IgD-negative memory B cell (primary cell): ENCODE data around the gene TASP1. TPM values are rescaled to one million over a fixed set of nuclear protein-coding genes. Genes with fewer than 3 reads are reported as not detected.
A peak's percentile ranks its signal among the peaks of the same experiment; 100 is the strongest.

Experiments used
- H3K27ac Mint-ChIP-seq, 3 donors: one replicate each; pipeline ENCODE4 v1.8.0; 2020 to 2022; ENCODE audit warnings: mild to moderate bottlenecking in 3 of 3, mixed read lengths in 3 of 3, moderate library complexity in 1 of 3
- H3K27me3 Mint-ChIP-seq: one replicate; pipeline ENCODE4 v1.8.0; 2021; ENCODE audit warnings: mixed read lengths
- H3K36me3 Mint-ChIP-seq: one replicate; pipeline ENCODE4 v1.8.0; 2020; ENCODE audit warnings: mild to moderate bottlenecking, mixed read lengths
- H3K4me1 Mint-ChIP-seq, 3 donors: one replicate each; pipeline ENCODE4 v1.8.0; 2020 to 2022; ENCODE audit warnings: mixed read lengths in 3 of 3, mild to moderate bottlenecking in 1 of 3
- H3K4me3 Mint-ChIP-seq, 4 donors: one replicate each; pipeline ENCODE4 v1.8.0; 2020 to 2022; ENCODE audit warnings: mild to moderate bottlenecking in 4 of 4, mixed read lengths in 4 of 4, moderate library complexity in 3 of 4
- H3K9me3 Mint-ChIP-seq, 3 donors: one replicate each; pipeline ENCODE4 v1.8.0; 2020 to 2021; ENCODE audit warnings: mixed read lengths in 3 of 3, mild to moderate bottlenecking in 1 of 3
- polyA plus RNA-seq: library from polyadenylated mRNA; unstranded; fragments of 300-500 nt; fragmentation: Illumina TruSeq; gene quantifications from one replicate; pipeline ENCODE4 v1.2.3, GENCODE V29; 2021

Gene TASP1
- polyA plus RNA-seq: 11.4 TPM

- peak within 1 kb of the TSS; percentile 70 to 96 (median 79) for H3K27ac Mint-ChIP-seq
- H3K9me3 Mint-ChIP-seq: peaks cover 0 to under 1% (median 0%) of the 10 kb centered on the region in 3 donors
- H3K27me3 Mint-ChIP-seq: peaks cover 3% of the 10 kb centered on the region
- peaks cover 3% of the 10 kb centered on the region for H3K36me3 Mint-ChIP-seq
- peaks cover 9 to 13% (median 11%) of the 10 kb centered on the region in 3 donors for H3K4me1 Mint-ChIP-seq
- peak within 1 kb of the TSS; percentile 87 to 96 (median 94) for H3K4me3 Mint-ChIP-seq
Observed at GRCh38 chr20:13638496-13639149, at the start of gene TASP1. TASP1 (minus strand) TSS chr20:13638932; CDS start chr20:13630078, 8,854 bp downstream.

DNA sequence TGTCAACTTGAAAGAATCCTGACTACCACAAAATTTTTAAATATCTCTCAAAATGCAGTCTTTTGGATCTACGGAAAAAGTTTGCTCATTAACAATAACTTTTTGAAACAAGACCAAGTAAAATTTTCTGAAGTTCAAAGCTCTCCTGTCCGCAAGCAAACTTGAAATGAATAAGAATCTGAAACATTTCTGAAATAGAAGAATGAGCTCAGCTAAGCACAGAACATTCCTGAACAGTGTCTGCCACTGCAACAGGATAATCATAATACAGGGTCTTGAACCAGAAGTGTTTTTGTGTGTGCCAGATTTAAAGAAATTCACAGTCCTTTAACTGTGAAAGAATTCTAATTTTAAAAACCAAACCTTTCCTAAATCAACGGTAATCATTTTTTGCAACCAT is 49.1 kb upstream of the TASP1 start:
- peaks cover 0 to 2% (median 1%) of the 10 kb centered on the region in 3 donors for H3K9me3 Mint-ChIP-seq
- H3K27me3 Mint-ChIP-seq: no peaks in the 10 kb centered on the region
- H3K27ac Mint-ChIP-seq: no peak overlapping the region
- peaks cover 19 to 24% (median 21%) of the 10 kb centered on the region in 3 donors for H3K4me1 Mint-ChIP-seq
- peaks cover 1% of the 10 kb centered on the region for H3K36me3 Mint-ChIP-seq
- H3K4me3 Mint-ChIP-seq: no peak overlapping the region

GRCh38 chr20:13685623-13686022 is 46.9 kb upstream of the TASP1 start:
- Mint-ChIP-seq H3K36me3 (peaks cover 1% of the 10 kb centered on the region), H3K4me1 (peaks cover 19 to 24% (median 21%) of the 10 kb centered on the region in 3 donors), H3K27me3 (no peaks in the 10 kb centered on the region), H3K9me3 (peaks cover 0 to 1% (median 0%) of the 10 kb centered on the region in 3 donors), H3K4me3 (peak overlapping the region in 1 of 4 donors; percentile 87), H3K27ac (no peak overlapping the region)

DNA sequence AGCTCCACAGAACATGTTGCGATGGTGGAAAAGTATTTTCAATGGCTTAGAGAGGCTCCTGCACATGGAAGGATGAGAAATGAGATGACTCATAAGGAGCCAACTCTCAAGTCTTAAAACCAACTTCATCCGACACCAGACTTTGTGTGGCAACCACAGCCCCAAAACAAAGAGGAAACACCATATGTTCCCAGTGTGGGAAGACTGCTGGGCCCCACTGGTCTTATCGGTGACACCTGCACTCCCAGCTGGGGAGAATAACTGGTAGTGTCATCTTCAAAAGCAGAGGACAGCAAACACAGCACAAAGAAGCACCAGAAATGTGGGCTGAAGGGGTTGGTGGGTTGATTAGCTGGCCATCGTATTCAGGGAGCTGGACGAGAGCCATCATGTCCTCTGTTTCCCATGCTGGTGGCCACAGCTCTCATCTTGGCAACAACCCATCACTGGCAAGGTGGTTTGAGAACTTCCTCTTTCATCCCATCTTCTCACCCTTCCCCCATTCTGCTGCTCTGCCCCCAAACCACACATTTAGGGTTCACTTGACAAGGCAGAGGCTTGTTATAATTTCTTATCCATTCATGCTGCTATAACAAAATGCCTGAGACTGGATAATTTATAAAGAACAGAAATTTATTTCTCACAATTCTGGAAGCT is 46.0 kb upstream of the TASP1 start:
- H3K27ac Mint-ChIP-seq: peak overlapping the region in 1 of 3 donors; percentile 32
- H3K4me3 Mint-ChIP-seq: peak overlapping the region in 2 of 4 donors; percentile 65 to 76
- peaks cover 0 to 1% (median 0%) of the 10 kb centered on the region in 3 donors for H3K9me3 Mint-ChIP-seq
- H3K36me3 Mint-ChIP-seq: peaks cover 1% of the 10 kb centered on the region
- no peaks in the 10 kb centered on the region for H3K27me3 Mint-ChIP-seq
- peaks cover 19 to 24% (median 21%) of the 10 kb centered on the region in 3 donors for H3K4me1 Mint-ChIP-seq

- peaks cover 0 to 1% (median 0%) of the 10 kb centered on the region in 3 donors for H3K9me3 Mint-ChIP-seq
- H3K4me1 Mint-ChIP-seq: peaks cover 19 to 24% (median 21%) of the 10 kb centered on the region in 3 donors
- peak overlapping the region in 1 of 3 donors; percentile 9 for H3K27ac Mint-ChIP-seq
- H3K36me3 Mint-ChIP-seq: peaks cover 1% of the 10 kb centered on the region
- H3K4me3 Mint-ChIP-seq: no peak overlapping the region
- H3K27me3 Mint-ChIP-seq: no peaks in the 10 kb centered on the region
Observed at GRCh38 chr20:13683833-13684232, 45.1 kb upstream of the TASP1 start.

- no peaks in the 10 kb centered on the region for H3K36me3 Mint-ChIP-seq
- peaks cover 0 to 1% (median 0%) of the 10 kb centered on the region in 3 donors for H3K9me3 Mint-ChIP-seq
- H3K27ac Mint-ChIP-seq: peak overlapping the region in 1 of 3 donors; percentile 54
- no peak overlapping the region for H3K4me3 Mint-ChIP-seq
- peaks cover 19 to 22% (median 19%) of the 10 kb centered on the region in 3 donors for H3K4me1 Mint-ChIP-seq
- H3K27me3 Mint-ChIP-seq: no peaks in the 10 kb centered on the region
Observed at GRCh38 chr20:13681248-13682125, 42.8 kb upstream of the TASP1 start.

DNA sequence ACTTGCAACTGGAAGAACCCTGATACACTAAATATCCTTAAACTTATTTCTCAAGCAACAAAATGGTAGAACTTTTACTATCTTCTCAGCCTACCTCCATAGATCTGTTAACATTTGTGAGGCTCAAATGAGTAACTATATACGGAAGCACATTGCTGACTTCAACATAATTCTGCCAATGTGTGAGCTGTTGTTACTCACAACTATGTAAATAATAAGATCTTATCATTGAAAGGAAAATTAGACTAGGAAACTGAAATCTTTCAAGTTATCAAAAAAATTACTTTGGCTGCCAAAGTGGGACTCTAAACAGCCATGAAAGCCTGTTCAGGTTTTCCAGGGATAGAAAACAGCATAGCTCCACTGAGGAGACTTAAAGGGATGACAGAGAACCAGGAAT is 40.2 kb upstream of the TASP1 start:
- Mint-ChIP-seq H3K4me1 (peaks cover 1 to 7% (median 6%) of the 10 kb centered on the region in 3 donors), H3K27ac (no peak overlapping the region), H3K9me3 (peaks cover 0 to 1% (median under 1%) of the 10 kb centered on the region in 3 donors), H3K4me3 (no peak overlapping the region), H3K27me3 (peaks cover 6% of the 10 kb centered on the region), H3K36me3 (no peaks in the 10 kb centered on the region)

DNA sequence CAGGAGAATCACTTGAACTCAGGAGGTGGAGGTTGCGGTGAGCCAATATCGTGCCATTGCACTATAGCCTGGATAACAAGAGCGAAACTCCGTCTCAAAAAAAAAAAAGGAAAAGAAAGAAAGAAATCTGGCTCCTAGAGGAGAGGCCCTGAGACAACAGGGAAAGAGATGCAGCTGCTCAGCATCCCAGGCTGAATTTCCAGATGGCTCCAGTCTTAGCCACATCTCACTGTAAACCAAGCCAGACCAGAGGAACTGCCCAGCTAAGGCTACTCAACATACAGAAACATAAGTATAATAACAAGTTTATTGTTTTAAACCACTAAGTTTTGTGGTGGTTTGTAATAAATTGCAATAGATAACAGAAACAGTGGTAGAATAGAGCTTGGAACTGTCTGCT is 38.5 kb upstream of the TASP1 start:
- Mint-ChIP-seq H3K9me3 (peaks cover 0 to 1% (median 0%) of the 10 kb centered on the region in 3 donors), H3K4me1 (no peaks in the 10 kb centered on the region), H3K27me3 (peaks cover 7% of the 10 kb centered on the region), H3K4me3 (no peak overlapping the region), H3K36me3 (no peaks in the 10 kb centered on the region), H3K27ac (no peak overlapping the region)

DNA sequence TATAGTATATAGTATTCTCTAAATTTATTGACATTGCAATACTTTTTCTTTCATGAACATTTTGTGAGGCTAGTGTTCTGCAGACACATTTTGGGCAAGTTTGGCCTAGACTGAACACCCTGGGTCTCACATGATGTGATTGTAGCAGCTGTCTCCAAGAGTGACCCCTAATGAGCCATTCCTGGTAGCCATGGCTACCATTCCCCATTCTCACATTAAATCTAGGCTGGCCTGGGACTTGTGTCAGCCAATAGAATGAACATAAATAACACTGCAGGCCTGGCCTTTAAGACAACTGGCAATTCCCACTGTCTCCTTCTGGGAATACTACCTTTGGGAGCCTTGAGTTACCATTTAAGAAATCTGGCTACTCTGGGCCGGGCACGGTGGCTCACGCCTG is 38.0 kb upstream of the TASP1 start:
- no peak overlapping the region for H3K4me3 Mint-ChIP-seq
- H3K36me3 Mint-ChIP-seq: no peaks in the 10 kb centered on the region
- H3K4me1 Mint-ChIP-seq: no peaks in the 10 kb centered on the region
- H3K9me3 Mint-ChIP-seq: peaks cover 0 to 1% (median 0%) of the 10 kb centered on the region in 3 donors
- no peak overlapping the region for H3K27ac Mint-ChIP-seq
- H3K27me3 Mint-ChIP-seq: peaks cover 7% of the 10 kb centered on the region

GRCh38 chr20:13672690-13673089 is 34.0 kb upstream of the TASP1 start:
- Mint-ChIP-seq H3K4me1 (no peaks in the 10 kb centered on the region), H3K27me3 (peaks cover 10% of the 10 kb centered on the region), H3K36me3 (no peaks in the 10 kb centered on the region), H3K4me3 (no peak overlapping the region), H3K27ac (no peak overlapping the region), H3K9me3 (peaks cover 0 to 1% (median 0%) of the 10 kb centered on the region in 3 donors)

GRCh38 chr20:13671916-13672378 is 33.2 kb upstream of the TASP1 start:
- Mint-ChIP-seq H3K27me3 (peaks cover 10% of the 10 kb centered on the region), H3K4me1 (no peaks in the 10 kb centered on the region), H3K36me3 (no peaks in the 10 kb centered on the region), H3K27ac (no peak overlapping the region), H3K4me3 (peak overlapping the region in 1 of 4 donors; percentile 18), H3K9me3 (peaks cover 0 to 1% (median 0%) of the 10 kb centered on the region in 3 donors)

- Mint-ChIP-seq H3K27me3 (peaks cover 10% of the 10 kb centered on the region), H3K4me3 (no peak overlapping the region), H3K9me3 (peaks cover 0 to 1% (median 0%) of the 10 kb centered on the region in 3 donors), H3K4me1 (no peaks in the 10 kb centered on the region), H3K36me3 (no peaks in the 10 kb centered on the region), H3K27ac (no peak overlapping the region)
Observed at GRCh38 chr20:13671512-13671911, 32.8 kb upstream of the TASP1 start.

DNA sequence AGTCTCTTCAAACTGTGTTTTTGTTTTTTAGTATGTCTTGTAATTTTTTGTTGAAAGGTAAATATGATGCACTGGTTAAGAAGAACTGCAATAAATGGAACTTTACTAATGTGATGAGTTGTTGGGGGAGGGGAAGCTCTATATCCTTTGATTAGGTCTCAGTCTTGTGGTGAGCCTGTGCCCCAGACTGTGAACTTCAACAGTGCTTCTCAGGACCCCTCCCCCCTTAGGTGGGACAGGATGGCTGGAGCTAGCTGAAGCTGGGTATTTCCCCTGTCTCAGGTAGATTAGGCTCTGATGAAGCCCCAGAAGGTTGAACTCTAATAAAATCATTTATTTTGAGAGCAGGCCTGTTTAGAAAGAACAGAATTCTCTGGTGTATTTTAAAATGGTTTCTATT is 31.4 kb upstream of the TASP1 start:
- peaks cover 0 to 2% (median 0%) of the 10 kb centered on the region in 3 donors for H3K4me1 Mint-ChIP-seq
- no peaks in the 10 kb centered on the region for H3K36me3 Mint-ChIP-seq
- no peak overlapping the region for H3K4me3 Mint-ChIP-seq
- peaks cover 10% of the 10 kb centered on the region for H3K27me3 Mint-ChIP-seq
- H3K9me3 Mint-ChIP-seq: peaks cover 0 to 1% (median 0%) of the 10 kb centered on the region in 3 donors
- H3K27ac Mint-ChIP-seq: no peak overlapping the region

- Mint-ChIP-seq H3K4me1 (peaks cover 0 to 2% (median 0%) of the 10 kb centered on the region in 3 donors), H3K27ac (no peak overlapping the region), H3K9me3 (no peaks in the 10 kb centered on the region), H3K27me3 (peaks cover 2% of the 10 kb centered on the region), H3K4me3 (no peak overlapping the region), H3K36me3 (no peaks in the 10 kb centered on the region)
Observed at GRCh38 chr20:13665709-13666395, 27.1 kb upstream of the TASP1 start.
